Measurements from ENCODE around the gene SPATA31D1. TPM values are rescaled to one million over a fixed set of nuclear protein-coding genes. Genes with fewer than 3 reads are reported as not detected.

The SPATA31D1 gene
- total and polyA plus RNA-seq, 2 of the 13 experiments (the other 11 are each of a cell fraction or from before 2014, with no cell fraction given) = not detected

DNA sequence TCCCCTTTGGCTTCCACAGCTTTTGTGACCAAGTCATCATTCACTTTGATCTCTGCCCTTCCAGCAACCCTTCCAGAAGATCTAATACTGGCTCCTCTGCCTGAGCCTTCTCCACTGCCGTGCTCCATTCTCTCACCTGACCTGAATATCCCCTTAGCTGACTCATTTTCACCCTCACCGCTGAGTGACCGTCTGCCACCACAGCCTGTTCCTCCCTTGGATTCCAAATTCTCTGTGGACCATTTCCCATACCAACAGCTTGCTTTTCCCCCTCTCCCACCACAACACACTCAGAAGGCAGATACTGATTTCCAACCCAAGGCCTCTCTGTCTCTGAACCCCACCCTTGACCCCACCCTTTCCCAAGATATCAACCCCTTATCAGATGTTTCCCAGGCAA, 20.5 kb upstream of the SPATA31D1 start:
- no peaks in the 10 kb centered on the region for H3K36me3 ChIP-seq (replicated peaks in 1 of 2; ENCODE audit: control insufficient read depth in 1 of 2, insufficient read depth in 2 of 2, low read length in 2 of 2)
- WGBS (ENCODE audit: low lambda C conversion rate) = 41% methylated on average over 3 of the region's 3 CpGs
- ChIA-PET POLR2A (no interaction called here), CTCF (ENCODE audit: low intra/inter-chr PET ratio, low total read pairs) (no interaction called here)
- 0 out of 5 replicates have a peak, but pooled peaks cover 0 to 4% of the 10 kb centered on the region in 2 experiments for H3K27me3 ChIP-seq (ENCODE audit: control insufficient read depth in 1 of 2, insufficient read depth in 2 of 2, low read length in 2 of 2)
- H2AFZ ChIP-seq (ENCODE audit: low read length) = no peak overlapping the region
- TF ChIP-seq RARG (CRISPR knock-in tag; IDR thresholded peaks at IDR 0.05; ENCODE audit: low read depth) (no peak), ZSCAN25 (CRISPR knock-in tag; IDR thresholded peaks at IDR 0.05) (no peak), TCF12 (IDR thresholded peaks at IDR 0.05) (no peak), TCF12 (CRISPR knock-in tag; IDR thresholded peaks at IDR 0.05) (no peak), THYN1 (CRISPR knock-in tag; IDR thresholded peaks at IDR 0.05; ENCODE audit: borderline replicate concordance, low read depth) (no peak), TOE1 (CRISPR knock-in tag; IDR thresholded peaks at IDR 0.05) (no peak), ZSCAN29 (CRISPR knock-in tag; conservative IDR thresholded peaks at IDR 0.05) (no peak), NR3C1 (CRISPR knock-in tag; IDR thresholded peaks at IDR 0.05) (no peak), NR1H2 (CRISPR knock-in tag; IDR thresholded peaks at IDR 0.05; ENCODE audit: borderline replicate concordance, low read depth) (no peak), FLYWCH1 (CRISPR knock-in tag; IDR thresholded peaks at IDR 0.05) (no peak), ZNF263 (CRISPR knock-in tag; IDR thresholded peaks at IDR 0.05) (no peak), RXRB (CRISPR knock-in tag; IDR thresholded peaks at IDR 0.05; ENCODE audit: borderline replicate concordance) (no peak), ELF1 (CRISPR knock-in tag; IDR thresholded peaks at IDR 0.05) (no peak)
- TF ChIP-seq, protein P1, sequence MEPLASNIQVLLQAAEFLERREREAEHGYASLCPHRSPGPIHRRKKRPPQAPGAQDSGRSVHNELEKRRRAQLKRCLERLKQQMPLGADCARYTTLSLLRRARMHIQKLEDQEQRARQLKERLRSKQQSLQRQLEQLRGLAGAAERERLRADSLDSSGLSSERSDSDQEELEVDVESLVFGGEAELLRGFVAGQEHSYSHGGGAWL (CRISPR knock-in tag; IDR thresholded peaks at IDR 0.05) = no peak
- TF ChIP-seq, protein P2, sequence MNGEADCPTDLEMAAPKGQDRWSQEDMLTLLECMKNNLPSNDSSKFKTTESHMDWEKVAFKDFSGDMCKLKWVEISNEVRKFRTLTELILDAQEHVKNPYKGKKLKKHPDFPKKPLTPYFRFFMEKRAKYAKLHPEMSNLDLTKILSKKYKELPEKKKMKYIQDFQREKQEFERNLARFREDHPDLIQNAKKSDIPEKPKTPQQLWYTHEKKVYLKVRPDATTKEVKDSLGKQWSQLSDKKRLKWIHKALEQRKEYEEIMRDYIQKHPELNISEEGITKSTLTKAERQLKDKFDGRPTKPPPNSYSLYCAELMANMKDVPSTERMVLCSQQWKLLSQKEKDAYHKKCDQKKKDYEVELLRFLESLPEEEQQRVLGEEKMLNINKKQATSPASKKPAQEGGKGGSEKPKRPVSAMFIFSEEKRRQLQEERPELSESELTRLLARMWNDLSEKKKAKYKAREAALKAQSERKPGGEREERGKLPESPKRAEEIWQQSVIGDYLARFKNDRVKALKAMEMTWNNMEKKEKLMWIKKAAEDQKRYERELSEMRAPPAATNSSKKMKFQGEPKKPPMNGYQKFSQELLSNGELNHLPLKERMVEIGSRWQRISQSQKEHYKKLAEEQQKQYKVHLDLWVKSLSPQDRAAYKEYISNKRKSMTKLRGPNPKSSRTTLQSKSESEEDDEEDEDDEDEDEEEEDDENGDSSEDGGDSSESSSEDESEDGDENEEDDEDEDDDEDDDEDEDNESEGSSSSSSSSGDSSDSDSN (CRISPR knock-in tag; IDR thresholded peaks at IDR 0.05) = no peak
- TF ChIP-seq, protein P3, sequence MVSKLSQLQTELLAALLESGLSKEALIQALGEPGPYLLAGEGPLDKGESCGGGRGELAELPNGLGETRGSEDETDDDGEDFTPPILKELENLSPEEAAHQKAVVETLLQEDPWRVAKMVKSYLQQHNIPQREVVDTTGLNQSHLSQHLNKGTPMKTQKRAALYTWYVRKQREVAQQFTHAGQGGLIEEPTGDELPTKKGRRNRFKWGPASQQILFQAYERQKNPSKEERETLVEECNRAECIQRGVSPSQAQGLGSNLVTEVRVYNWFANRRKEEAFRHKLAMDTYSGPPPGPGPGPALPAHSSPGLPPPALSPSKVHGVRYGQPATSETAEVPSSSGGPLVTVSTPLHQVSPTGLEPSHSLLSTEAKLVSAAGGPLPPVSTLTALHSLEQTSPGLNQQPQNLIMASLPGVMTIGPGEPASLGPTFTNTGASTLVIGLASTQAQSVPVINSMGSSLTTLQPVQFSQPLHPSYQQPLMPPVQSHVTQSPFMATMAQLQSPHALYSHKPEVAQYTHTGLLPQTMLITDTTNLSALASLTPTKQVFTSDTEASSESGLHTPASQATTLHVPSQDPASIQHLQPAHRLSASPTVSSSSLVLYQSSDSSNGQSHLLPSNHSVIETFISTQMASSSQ (IDR thresholded peaks at IDR 0.05; ENCODE audit: low read depth) = no peak
- TF ChIP-seq, protein P3 (CRISPR knock-in tag; IDR thresholded peaks at IDR 0.05; ENCODE audit: borderline replicate concordance) = no peak
- H3K4me1 ChIP-seq (ENCODE audit: insufficient read depth, low read length) = no peaks in the 10 kb centered on the region
- no peak overlapping the region for H3K4me2 ChIP-seq (ENCODE audit: low read depth, low read length)
- ATAC-seq = no peak
- no peaks in the 10 kb centered on the region for H3K79me2 ChIP-seq (ENCODE audit: insufficient read depth, low read length)
- H3K9ac ChIP-seq (ENCODE audit: insufficient read depth, low read depth, low read length) = no peak overlapping the region
- no peaks in the 10 kb centered on the region for H4K20me1 ChIP-seq (ENCODE audit: insufficient read depth, low read length)
- no peak overlapping the region for H3K27ac ChIP-seq (ENCODE audit: extremely low read length, insufficient read depth, low read length)
- intact Hi-C loops (cut with micrococcal nuclease; ENCODE audit: unreplicated experiment) = no loop called here
- no peak for DNase-seq (ENCODE audit: low spot score)
- in situ Hi-C loops (cut with HindIII; ENCODE audit: extremely low pct_ligation_motif_present, low pct_unique_long_range_greater_than_20kb) = no loop called here
- H3K4me3 ChIP-seq (replicated peaks in 1 of 3; ENCODE audit: insufficient read depth in 1 of 3, low read depth in 2 of 3, low read length in 3 of 3) = no peak overlapping the region
- no peaks in the 10 kb centered on the region for H3K9me3 ChIP-seq (ENCODE audit: low read length)
- FAIRE-seq = no peak
- BruUV-seq (replicated peaks) = no TSS peak

Data from HepG2 (cell line).